ENCODE results near the gene PRSS21. TPM values are rescaled to one million over a fixed set of nuclear protein-coding genes. Genes with fewer than 3 reads are reported as not detected.
A peak's percentile ranks its signal among the peaks of the same experiment; 100 is the strongest.

PRSS21 gene
- total RNA-seq, 1 donor from 2014 or later, result 17.1 TPM

- DNase-seq (no peak), ATAC-seq (peak; percentile 44)
- TF ChIP-seq, protein P1, sequence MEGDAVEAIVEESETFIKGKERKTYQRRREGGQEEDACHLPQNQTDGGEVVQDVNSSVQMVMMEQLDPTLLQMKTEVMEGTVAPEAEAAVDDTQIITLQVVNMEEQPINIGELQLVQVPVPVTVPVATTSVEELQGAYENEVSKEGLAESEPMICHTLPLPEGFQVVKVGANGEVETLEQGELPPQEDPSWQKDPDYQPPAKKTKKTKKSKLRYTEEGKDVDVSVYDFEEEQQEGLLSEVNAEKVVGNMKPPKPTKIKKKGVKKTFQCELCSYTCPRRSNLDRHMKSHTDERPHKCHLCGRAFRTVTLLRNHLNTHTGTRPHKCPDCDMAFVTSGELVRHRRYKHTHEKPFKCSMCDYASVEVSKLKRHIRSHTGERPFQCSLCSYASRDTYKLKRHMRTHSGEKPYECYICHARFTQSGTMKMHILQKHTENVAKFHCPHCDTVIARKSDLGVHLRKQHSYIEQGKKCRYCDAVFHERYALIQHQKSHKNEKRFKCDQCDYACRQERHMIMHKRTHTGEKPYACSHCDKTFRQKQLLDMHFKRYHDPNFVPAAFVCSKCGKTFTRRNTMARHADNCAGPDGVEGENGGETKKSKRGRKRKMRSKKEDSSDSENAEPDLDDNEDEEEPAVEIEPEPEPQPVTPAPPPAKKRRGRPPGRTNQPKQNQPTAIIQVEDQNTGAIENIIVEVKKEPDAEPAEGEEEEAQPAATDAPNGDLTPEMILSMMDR (IDR thresholded peaks at IDR 0.05), result no peak
- H3K4me3 ChIP-seq, result no peak overlapping the region
- peaks cover 34% of the 10 kb centered on the region for H3K27me3 ChIP-seq
- H3K9me3 ChIP-seq, result no peaks in the 10 kb centered on the region
- H3K27ac ChIP-seq, result no peak overlapping the region
- no peaks in the 10 kb centered on the region for H3K4me1 ChIP-seq
- H3K36me3 ChIP-seq, result no peaks in the 10 kb centered on the region
- intact Hi-C loops (cut with DNase I), result no loop called here
Observed at GRCh38 chr16:2856061-2856670, 39.1 kb downstream of the PRSS21 start.

DNA sequence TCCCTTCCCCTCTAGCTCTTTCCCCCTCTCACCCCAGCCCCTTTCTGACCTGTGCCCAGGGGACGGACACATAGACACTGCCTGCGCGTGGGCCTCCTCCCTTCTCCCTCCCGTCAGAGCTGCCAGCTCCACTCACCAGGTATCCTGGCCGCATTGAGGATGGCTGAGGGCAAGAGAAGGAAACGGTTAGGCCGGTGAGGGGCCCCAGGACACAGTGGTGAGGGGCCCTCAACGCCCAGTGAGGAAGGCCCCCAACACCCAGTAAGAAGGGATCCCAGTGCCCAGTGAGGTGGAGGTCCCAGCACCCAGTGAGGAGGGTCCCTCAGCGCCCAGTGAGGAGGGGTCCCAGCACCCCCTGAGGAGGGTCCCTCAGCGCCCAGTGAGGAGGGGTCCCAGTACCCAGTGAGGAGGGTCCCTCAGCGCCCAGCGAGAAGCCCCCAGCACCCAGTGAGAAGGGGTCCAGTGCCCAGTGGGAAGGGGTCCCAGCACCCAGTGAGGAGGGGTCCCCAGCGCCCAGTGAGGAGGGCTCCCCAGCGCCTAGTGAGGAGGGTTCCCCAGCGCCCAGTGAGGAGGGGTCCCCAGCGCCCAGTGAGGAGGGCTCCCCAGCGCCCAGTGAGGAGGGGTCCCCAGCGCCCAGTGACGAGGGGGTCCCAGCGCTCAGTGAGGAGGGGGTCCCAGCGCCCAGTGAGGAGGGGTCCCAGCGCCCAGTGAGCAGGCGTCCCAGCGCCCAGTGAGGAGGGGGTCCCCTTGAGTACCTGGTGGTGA, 39.8 kb downstream of the PRSS21 start:
- DNase-seq (no peak), ATAC-seq (no peak)
- H3K4me1 ChIP-seq, result no peaks in the 10 kb centered on the region
- peak overlapping the region; percentile 43 for H3K4me3 ChIP-seq
- H3K9me3 ChIP-seq, result no peaks in the 10 kb centered on the region
- no peaks in the 10 kb centered on the region for H3K36me3 ChIP-seq
- H3K27ac ChIP-seq, result peak overlapping the region; percentile 80
- peaks cover 34% of the 10 kb centered on the region for H3K27me3 ChIP-seq
- TF ChIP-seq, protein P1 (IDR thresholded peaks at IDR 0.05), result no peak
- intact Hi-C loops (cut with DNase I), result no loop called here

- Histone ChIP-seq H3K27me3 (peaks cover 31% of the 10 kb centered on the region), H3K4me3 (peak within 1 kb of the TSS; percentile 43), H3K4me1 (no peaks in the 10 kb centered on the region), H3K9me3 (no peaks in the 10 kb centered on the region), H3K27ac (peak within 1 kb of the TSS; percentile 80), H3K36me3 (no peaks in the 10 kb centered on the region)
- ATAC-seq (peak; percentile 73), DNase-seq (peak; percentile 87)
- TF ChIP-seq, protein P1 (IDR thresholded peaks at IDR 0.05), result no peak
- intact Hi-C loops (cut with DNase I), result no loop called here
Observed at GRCh38 chr16:2857451-2858244, 40.6 kb downstream of the PRSS21 start, which contains the start of gene PRSS22. Gene PRSS22 (minus strand): TSS chr16:2858170. CDS start chr16:2858104, 66 bp downstream.

DNA sequence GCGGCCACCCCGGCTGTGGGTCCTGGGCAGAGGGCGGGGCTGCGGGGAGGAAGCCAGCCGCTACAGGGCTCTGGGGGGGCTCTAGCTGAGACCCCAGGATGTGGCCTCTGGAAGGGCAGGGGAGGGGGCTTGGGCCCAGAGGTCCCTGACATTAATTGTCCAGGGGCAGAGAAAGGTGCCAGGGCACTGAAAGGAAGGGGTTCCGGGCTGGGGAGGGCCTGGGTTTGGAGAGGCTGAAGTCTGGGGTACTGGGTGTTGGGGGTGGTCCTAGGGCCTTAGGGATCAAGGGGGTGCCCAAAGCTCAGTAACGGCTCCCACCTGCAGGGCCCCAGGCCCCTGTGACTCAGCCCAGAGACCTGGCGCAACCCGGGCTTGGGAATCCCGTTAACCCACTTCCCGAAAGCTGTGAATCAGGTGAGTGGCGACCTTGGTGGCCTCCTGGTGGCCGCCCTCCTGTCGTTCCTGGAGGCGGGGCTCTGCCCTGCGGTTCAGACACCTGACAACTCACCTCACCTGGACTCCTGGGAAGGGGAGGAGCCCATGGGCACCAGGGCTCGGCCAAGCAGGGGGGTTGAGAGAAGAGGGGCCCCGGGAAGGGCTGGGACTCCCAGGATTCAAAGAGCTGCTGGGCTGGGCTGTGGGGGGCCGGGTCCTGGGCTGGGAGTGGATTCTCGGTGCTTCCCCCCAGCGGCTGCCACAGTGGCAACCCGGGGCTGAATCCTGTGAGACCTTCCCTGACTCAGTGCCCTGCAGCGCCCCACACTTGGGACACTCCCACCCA, 41.4 kb downstream of the PRSS21 start:
- peak; percentile 93 for DNase-seq

More for the DNA sequence above, 41.4 kb downstream of the PRSS21 start:
- intact Hi-C loops (cut with DNase I), result no loop called here
- peak; percentile 93 for ATAC-seq
- H3K4me3 ChIP-seq, result peak overlapping the region; percentile 43
- H3K27me3 ChIP-seq, result peaks cover 25% of the 10 kb centered on the region
- H3K4me1 ChIP-seq, result no peaks in the 10 kb centered on the region
- peak overlapping the region; percentile 80 for H3K27ac ChIP-seq
- TF ChIP-seq, protein P1 (IDR thresholded peaks at IDR 0.05), result no peak
- H3K36me3 ChIP-seq, result no peaks in the 10 kb centered on the region
- no peaks in the 10 kb centered on the region for H3K9me3 ChIP-seq

Data from upper lobe of right lung (tissue), 1 donor.